H9 (cell line): ENCODE measurements around the gene SFN. TPM values are rescaled to one million over a fixed set of nuclear protein-coding genes. Genes with fewer than 3 reads are reported as not detected.

Source experiments
- DNase-seq: peaks from one replicate; pipeline ENCODE4 v3.0.0-alpha.2; 2017
- H2AFZ ChIP-seq: one replicate; pipeline ENCODE4 v1.6.1; 2013; ENCODE audit warnings: mild to moderate bottlenecking, low read length, control low read depth, moderate library complexity
- H2AK5ac ChIP-seq: 2 replicates; pipeline ENCODE4 v1.6.1; 2013; ENCODE audit warnings: low read length, control low read depth, mixed read lengths; ENCODE audit not compliant: insufficient read length
- H2BK120ac ChIP-seq: one replicate; pipeline ENCODE4 v1.6.1; 2013; ENCODE audit warnings: low read depth, mild to moderate bottlenecking, low read length, control low read depth, inconsistent platforms; ENCODE audit not compliant: poor library complexity, severe bottlenecking
- H2BK12ac ChIP-seq: 2 replicates; pipeline ENCODE4 v1.6.1; 2013; ENCODE audit warnings: low read length, control low read depth, mixed read lengths, low read depth; ENCODE audit not compliant: insufficient read length
- H2BK15ac ChIP-seq: 2 replicates; pipeline ENCODE4 v1.6.1; 2013; ENCODE audit warnings: low read depth, low read length, control low read depth
- H2BK20ac ChIP-seq: one replicate; pipeline ENCODE4 v1.6.1; 2013; ENCODE audit warnings: low read depth, mild to moderate bottlenecking, low read length, control low read depth, inconsistent platforms; ENCODE audit not compliant: poor library complexity, severe bottlenecking
- H2BK5ac ChIP-seq: 2 replicates; pipeline ENCODE4 v1.6.1; 2013; ENCODE audit warnings: low read length, control low read depth, mixed read lengths; ENCODE audit not compliant: insufficient read length
- H3K14ac ChIP-seq: 2 replicates; pipeline ENCODE4 v1.6.1; 2013; ENCODE audit warnings: low read length, control low read depth; ENCODE audit not compliant: insufficient read depth
- H3K18ac ChIP-seq: 2 replicates; pipeline ENCODE4 v1.6.1; 2013; ENCODE audit warnings: low read depth, mild to moderate bottlenecking, mixed read lengths, low read length, control low read depth; ENCODE audit not compliant: insufficient read length
- H3K23ac ChIP-seq: 2 replicates; pipeline ENCODE4 v1.6.1; 2013; ENCODE audit warnings: low read length, control low read depth, mixed read lengths, low read depth; ENCODE audit not compliant: insufficient read length
- H3K23me2 ChIP-seq: 2 replicates; pipeline ENCODE4 v1.6.1; 2013; ENCODE audit warnings: low read depth, mild to moderate bottlenecking, mixed read lengths, low read length, control low read depth; ENCODE audit not compliant: insufficient read length, poor library complexity, severe bottlenecking
- H3K27ac ChIP-seq: 2 replicates; pipeline ENCODE4 v1.5.1; 2013; ENCODE audit warnings: low read length, control low read depth, mixed read lengths, low read depth; ENCODE audit not compliant: insufficient read length
- H3K27me3 ChIP-seq: 2 replicates; pipeline ENCODE4 v1.6.1; 2013; ENCODE audit warnings: low read length, control low read depth, inconsistent platforms; ENCODE audit not compliant: insufficient read depth
- H3K4ac ChIP-seq: 2 replicates; pipeline ENCODE4 v1.6.1; 2013; ENCODE audit warnings: low read depth, mild to moderate bottlenecking, control low read depth, inconsistent platforms, low read length, moderate library complexity
- H3K4me1 ChIP-seq: 2 replicates; pipeline ENCODE4 v1.6.1; 2013; ENCODE audit warnings: low read length, control low read depth, inconsistent platforms; ENCODE audit not compliant: insufficient read depth
- H3K4me2 ChIP-seq: 2 replicates; pipeline ENCODE4 v1.6.1; 2013; ENCODE audit warnings: low read length, control low read depth, mixed read lengths; ENCODE audit not compliant: insufficient read length, insufficient read depth
- H3K56ac ChIP-seq: 2 replicates; pipeline ENCODE4 v1.6.1; 2013; ENCODE audit warnings: low read depth, mild to moderate bottlenecking, mixed read lengths, low read length, control low read depth; ENCODE audit not compliant: insufficient read length
- H3K79me1 ChIP-seq: 2 replicates; pipeline ENCODE4 v1.6.1; 2013; ENCODE audit warnings: low read depth, mild to moderate bottlenecking, moderate library complexity, low read length, control low read depth, inconsistent platforms; ENCODE audit not compliant: insufficient read depth, poor library complexity, severe bottlenecking
- H3K79me2 ChIP-seq: 2 replicates; pipeline ENCODE4 v1.6.1; 2013; ENCODE audit warnings: low read length, control low read depth, inconsistent platforms; ENCODE audit not compliant: insufficient read depth
- H3K9ac ChIP-seq: 2 replicates; pipeline ENCODE4 v1.6.1; 2013; ENCODE audit warnings: low read length, control low read depth, mixed read lengths; ENCODE audit not compliant: insufficient read length; ENCODE audit errors: extremely low read depth
- H3K9me3 ChIP-seq: one replicate; pipeline ENCODE4 v1.6.1; 2013; ENCODE audit warnings: low read depth, low read length, inconsistent platforms; ENCODE audit not compliant: control insufficient read depth
- H3T11ph ChIP-seq: one replicate; pipeline ENCODE4 v1.6.1; 2013; ENCODE audit warnings: mild to moderate bottlenecking, low read length, control low read depth, inconsistent platforms
- H4K20me1 ChIP-seq: one replicate; pipeline ENCODE4 v1.6.1; 2013; ENCODE audit not compliant: control insufficient read depth, insufficient read length, insufficient read depth
- H4K5ac ChIP-seq: 2 replicates; pipeline ENCODE4 v1.6.1; 2013; ENCODE audit warnings: low read depth, mild to moderate bottlenecking, mixed read lengths, low read length, control low read depth; ENCODE audit not compliant: insufficient read length
- H4K8ac ChIP-seq: replicated peaks from 2 replicates; pipeline ENCODE4 v1.6.1; 2013; ENCODE audit warnings: low read length, control low read depth, mixed read lengths, low read depth; ENCODE audit not compliant: insufficient read length
- H4K91ac ChIP-seq: 2 replicates; pipeline ENCODE4 v1.6.1; 2013; ENCODE audit warnings: low read depth, mild to moderate bottlenecking, moderate library complexity, mixed read lengths, low read length, control low read depth; ENCODE audit not compliant: insufficient read length
- H3K27ac Mint-ChIP-seq, 3 experiments: 2 replicates in 2 of 3; 3 replicates in 1 of 3; pipeline ENCODE4 v1.8.0; 2020 to 2021; ENCODE audit warnings: mixed read lengths in 3 of 3, mild to moderate bottlenecking in 1 of 3, moderate library complexity in 1 of 3
- H3K27me3 Mint-ChIP-seq: 2 replicates; pipeline ENCODE4 v1.8.0; 2021; ENCODE audit warnings: low read depth, mild to moderate bottlenecking, moderate library complexity, mixed read lengths
- H3K36me3 Mint-ChIP-seq, 3 experiments: 2 replicates in 2 of 3; 3 replicates in 1 of 3; pipeline ENCODE4 v1.8.0; 2020 to 2021; ENCODE audit warnings: low read depth in 3 of 3, mixed read lengths in 3 of 3; ENCODE audit not compliant: insufficient read depth in 1 of 3
- H3K4me1 Mint-ChIP-seq, 2 experiments: 2 replicates each; pipeline ENCODE4 v1.8.0; 2020; ENCODE audit warnings: mixed read lengths in 2 of 2
- H3K4me3 Mint-ChIP-seq, 2 experiments: 2 replicates in 1 of 2; 3 replicates in 1 of 2; pipeline ENCODE4 v1.8.0; 2020 to 2021; ENCODE audit warnings: mild to moderate bottlenecking in 2 of 2, mixed read lengths in 2 of 2, moderate library complexity in 1 of 2
- H3K9me3 Mint-ChIP-seq, 2 experiments: 2 replicates in 1 of 2; 3 replicates in 1 of 2; pipeline ENCODE4 v1.8.0; 2020; ENCODE audit warnings: mild to moderate bottlenecking in 2 of 2, mixed read lengths in 2 of 2, moderate library complexity in 1 of 2
- CTCF ChIP-seq: fragments of 200-600 bp; sonication (generic); conservative IDR thresholded peaks from 3 replicates; pipeline ENCODE4 v1.8.0; 2021; ENCODE audit warnings: antibody characterized with exemption, mild to moderate bottlenecking
- WGBS: extraction: QIAGEN DNeasy Blood & Tissue Kit; methylation state at CpG from one replicate; pipeline ENCODE4 v1.1.7; 2013; ENCODE audit warnings: missing lambda C conversion rate, low lambda C conversion rate, mixed read lengths; ENCODE audit not compliant: insufficient read length; ENCODE audit errors: extremely low coverage; 5-methylcytosine and 5-hydroxymethylcytosine counted together
- total RNA-seq: library from RNA; stranded (reverse); gene quantifications from 2 replicates; pipeline ENCODE4 v1.2.1, GENCODE V29; 2021

The SFN gene
- total RNA-seq, 1 experiment from 2014 or later = 4.3 TPM

DNA sequence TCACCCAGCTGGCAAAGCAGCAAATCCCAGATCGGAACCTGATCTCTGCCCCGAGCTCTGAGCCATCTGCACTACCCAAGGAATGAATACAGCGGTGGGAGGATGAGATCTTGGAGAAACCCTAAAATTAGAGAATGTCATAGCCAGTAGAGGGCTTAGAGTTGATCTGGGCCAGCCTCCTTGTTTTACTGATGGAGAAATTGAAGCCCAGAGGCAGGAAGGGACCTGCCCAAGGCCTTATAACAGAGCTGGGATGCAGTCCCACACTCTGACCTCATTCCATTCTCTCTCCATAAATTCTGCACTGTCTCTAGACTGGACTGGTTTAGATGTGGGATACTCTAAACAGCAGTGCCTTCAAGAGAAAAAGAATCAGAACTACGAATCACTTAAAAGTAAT lies 4.8 kb upstream of the SFN start:
- Histone ChIP-seq H3K4ac (no peak overlapping the region), H4K91ac (no peak overlapping the region), H3K23me2 (no peaks in the 10 kb centered on the region), H4K8ac (no peak overlapping the region), H2BK12ac (no peak overlapping the region), H3K23ac (no peak overlapping the region), H3K4me2 (no peak overlapping the region), H3K27me3 (no peaks in the 10 kb centered on the region), H3K79me2 (no peaks in the 10 kb centered on the region), H2BK120ac (no peak overlapping the region), H3K79me1 (no peaks in the 10 kb centered on the region), H3T11ph (no peak overlapping the region), H3K27ac (no peak overlapping the region), H2BK20ac (no peak overlapping the region), H3K18ac (no peak overlapping the region), H2BK5ac (no peak overlapping the region), H2AFZ (no peak overlapping the region), H3K4me1 (no peaks in the 10 kb centered on the region; the same call in 1 of the 2 replicates), H2AK5ac (no peak overlapping the region), H4K5ac (no peak overlapping the region), H4K20me1 (no peaks in the 10 kb centered on the region), H3K9ac (no peak overlapping the region), H2BK15ac (no peak overlapping the region), H3K14ac (no peak overlapping the region), H3K9me3 (no peaks in the 10 kb centered on the region), H3K56ac (no peak overlapping the region)
- no peaks in the 10 kb centered on the region for H3K9me3 Mint-ChIP-seq
- TF ChIP-seq CTCF = no peak
- H3K36me3 Mint-ChIP-seq = peaks cover 5 to 17% (median 7%) of the 10 kb centered on the region in 3 experiments; a peak in 6 of 7 replicates
- peaks cover 30 to 34% of the 10 kb centered on the region in 2 experiments for H3K4me1 Mint-ChIP-seq
- no peak overlapping the region for H3K4me3 Mint-ChIP-seq
- no peak overlapping the region; a peak in 1 of 7 replicates for H3K27ac Mint-ChIP-seq
- H3K27me3 Mint-ChIP-seq = peaks cover 4% of the 10 kb centered on the region
- DNase-seq = no peak
- no CpG with 5 or more reads among the region's 4 CpGs for WGBS
